ENCODE data around the gene CDK5RAP2. TPM values are rescaled to one million over a fixed set of nuclear protein-coding genes. Genes with fewer than 3 reads are reported as not detected.
"Not testable (repeated sequence)": the region's sequence is repeated elsewhere in the genome, so short reads cannot be mapped to it uniquely, and the experiment has no call there.

The CDK5RAP2 gene
- total RNA-seq, 1 donor from 2014 or later: 33.6 TPM

GRCh38 chr9:120464176-120464886 lies 115.6 kb downstream of the CDK5RAP2 start:
- no peaks in the 10 kb centered on the region for H3K9me3 ChIP-seq
- peak overlapping the region in 1 of 2 donors; percentile 65 for H3K27ac ChIP-seq
- H3K36me3 ChIP-seq: peaks cover 19 to 27% of the 10 kb centered on the region in 2 donors
- intact Hi-C loops (cut with DNase I): no loop called here
- H3K27me3 ChIP-seq: no peaks in the 10 kb centered on the region
- peaks cover 0 to 4% of the 10 kb centered on the region in 2 donors for H3K4me1 ChIP-seq
- no peak for DNase-seq (ENCODE audit: low spot score in 2 of 2)
- no peak for TF ChIP-seq CTCF (IDR thresholded peaks at IDR 0.05)
- peak overlapping the region in 1 of 2 donors; percentile 29 for H3K4me3 ChIP-seq

GRCh38 chr9:120463765-120464164 lies 116.2 kb downstream of the CDK5RAP2 start:
- peaks cover 0 to 4% of the 10 kb centered on the region in 2 donors for H3K4me1 ChIP-seq
- peak overlapping the region in 1 of 2 donors; percentile 29 for H3K4me3 ChIP-seq
- peaks cover 19 to 25% of the 10 kb centered on the region in 2 donors for H3K36me3 ChIP-seq
- intact Hi-C loops (cut with DNase I): no loop called here
- TF ChIP-seq CTCF (IDR thresholded peaks at IDR 0.05): no peak
- DNase-seq (ENCODE audit: low spot score in 2 of 2): no peak
- H3K27ac ChIP-seq: peak overlapping the region in 1 of 2 donors; percentile 65
- H3K27me3 ChIP-seq: no peaks in the 10 kb centered on the region
- H3K9me3 ChIP-seq: no peaks in the 10 kb centered on the region

GRCh38 chr9:120461677-120462076 lies 118.3 kb downstream of the CDK5RAP2 start:
- intact Hi-C loops (cut with DNase I); H3K27me3 ChIP-seq; H3K4me1 ChIP-seq; DNase-seq (ENCODE audit: low spot score in 2 of 2); H3K9me3 ChIP-seq; H3K27ac ChIP-seq; H3K4me3 ChIP-seq: not testable (repeated sequence)
- H3K36me3 ChIP-seq: peaks cover 17 to 35% of the 10 kb centered on the region in 2 donors

GRCh38 chr9:120456218-120456617 lies 123.7 kb downstream of the CDK5RAP2 start:
- TF ChIP-seq CTCF (IDR thresholded peaks at IDR 0.05): no peak
- H3K4me3 ChIP-seq: no peak overlapping the region
- no peak for DNase-seq (ENCODE audit: low spot score in 2 of 2)
- no peaks in the 10 kb centered on the region for H3K27me3 ChIP-seq
- peaks cover 0 to 4% of the 10 kb centered on the region in 2 donors for H3K9me3 ChIP-seq
- H3K27ac ChIP-seq: no peak overlapping the region
- H3K4me1 ChIP-seq: no peaks in the 10 kb centered on the region
- intact Hi-C loops (cut with DNase I): no loop called here
- peaks cover 18 to 52% of the 10 kb centered on the region in 2 donors for H3K36me3 ChIP-seq

- no peak for TF ChIP-seq CTCF (IDR thresholded peaks at IDR 0.05)
- Histone ChIP-seq H3K4me3 (no peak overlapping the region), H3K27me3 (no peaks in the 10 kb centered on the region), H3K36me3 (peaks cover 15 to 44% of the 10 kb centered on the region in 2 donors), H3K9me3 (peaks cover 0 to 4% of the 10 kb centered on the region in 2 donors), H3K27ac (peak overlapping the region in 1 of 2 donors; percentile 66), H3K4me1 (no peaks in the 10 kb centered on the region)
- intact Hi-C loops (cut with DNase I): no loop called here
- no peak for DNase-seq (ENCODE audit: low spot score in 2 of 2)
Measured at GRCh38 chr9:120454467-120454866, 125.5 kb downstream of the CDK5RAP2 start.

- DNase-seq (ENCODE audit: low spot score in 2 of 2): no peak
- H3K4me1 ChIP-seq: peaks cover 0 to 3% of the 10 kb centered on the region in 2 donors
- no peaks in the 10 kb centered on the region for H3K27me3 ChIP-seq
- peaks cover 0 to 4% of the 10 kb centered on the region in 2 donors for H3K9me3 ChIP-seq
- peak overlapping the region in 1 of 2 donors; percentile 66 for H3K27ac ChIP-seq
- intact Hi-C loops (cut with DNase I): no loop called here
- H3K4me3 ChIP-seq: no peak overlapping the region
- no peak for TF ChIP-seq CTCF (IDR thresholded peaks at IDR 0.05)
- H3K36me3 ChIP-seq: peaks cover 15 to 44% of the 10 kb centered on the region in 2 donors
Measured at GRCh38 chr9:120453792-120454191, 126.2 kb downstream of the CDK5RAP2 start.

All from ascending aorta (tissue), 2 donors.